Fibroblast of peridontal ligament (primary cell): ENCODE measurements around the gene PARD3.

Experiments used
- DNase-seq: peaks from one replicate; pipeline ENCODE4 v3.0.0-alpha.2; 2010; ENCODE audit errors: extremely low read depth

Gene PARD3

GRCh38 chr10:34624323-34625153 is 190.6 kb downstream of the PARD3 start:
- no peak for DNase-seq

- DNase-seq = no peak
Measured at GRCh38 chr10:34622945-34623344, 192.2 kb downstream of the PARD3 start.

- DNase-seq = no peak
Measured at GRCh38 chr10:34618611-34619010, 196.5 kb downstream of the PARD3 start.

- DNase-seq = peak; percentile 58
Measured at GRCh38 chr10:34615770-34616169, 199.3 kb downstream of the PARD3 start.

GRCh38 chr10:34613491-34613890 is 201.6 kb downstream of the PARD3 start:
- no peak for DNase-seq

GRCh38 chr10:34612938-34613337 is 202.2 kb downstream of the PARD3 start:
- no peak for DNase-seq

GRCh38 chr10:34612446-34612845 is 202.7 kb downstream of the PARD3 start:
- no peak for DNase-seq

GRCh38 chr10:34609287-34609940 is 205.7 kb downstream of the PARD3 start:
- DNase-seq = no peak

GRCh38 chr10:34607894-34608293 is 207.2 kb downstream of the PARD3 start:
- DNase-seq = no peak

GRCh38 chr10:34606890-34607289 is 208.2 kb downstream of the PARD3 start:
- DNase-seq = no peak

- no peak for DNase-seq
Measured at GRCh38 chr10:34602478-34602877, 212.6 kb downstream of the PARD3 start.

GRCh38 chr10:34601691-34602090 is 213.4 kb downstream of the PARD3 start:
- no peak for DNase-seq

GRCh38 chr10:34599026-34599795 is 215.9 kb downstream of the PARD3 start:
- no peak for DNase-seq

GRCh38 chr10:34596351-34596750 is 218.7 kb downstream of the PARD3 start:
- no peak for DNase-seq

- no peak for DNase-seq
Measured at GRCh38 chr10:34593930-34594329, 221.2 kb downstream of the PARD3 start.

GRCh38 chr10:34593374-34593890 is 221.7 kb downstream of the PARD3 start:
- no peak for DNase-seq

- no peak for DNase-seq
Measured at GRCh38 chr10:34590793-34591192, 224.3 kb downstream of the PARD3 start.

GRCh38 chr10:34589275-34589674 is 225.8 kb downstream of the PARD3 start:
- no peak for DNase-seq

- DNase-seq = no peak
Measured at GRCh38 chr10:34587680-34588019, 227.4 kb downstream of the PARD3 start.

- no peak for DNase-seq
Measured at GRCh38 chr10:34587002-34587679, 228.0 kb downstream of the PARD3 start.

GRCh38 chr10:34585422-34586112 is 229.5 kb downstream of the PARD3 start:
- DNase-seq = no peak
